Superior temporal gyrus (tissue), 1 donor: ENCODE measurements around the gene PLAAT2.
A peak's percentile ranks its signal among the peaks of the same experiment; 100 is the strongest.

Experiments
- DNase-seq: peaks from one replicate; pipeline ENCODE4 v3.0.0-alpha.2; 2016; ENCODE audit errors: extremely low spot score

The PLAAT2 gene

DNA sequence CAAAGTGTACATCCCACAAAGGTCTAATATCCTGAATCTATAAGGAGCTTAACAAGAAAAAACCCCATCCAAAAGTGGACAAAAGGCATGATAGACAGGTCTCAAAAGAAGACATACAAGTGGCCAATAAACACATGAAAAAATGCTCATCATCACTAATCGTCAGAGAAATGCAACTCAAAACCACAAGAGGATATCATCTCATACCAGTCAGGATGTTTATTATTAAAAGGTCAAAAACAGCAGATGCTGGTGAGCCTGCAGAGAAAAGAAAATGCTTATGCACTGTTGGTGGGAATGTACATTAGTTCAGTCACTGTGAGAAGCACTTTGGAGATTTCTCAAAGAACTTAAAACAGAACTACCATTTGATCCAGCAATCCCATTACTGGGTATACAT, 44.6 kb downstream of the PLAAT2 start:
- DNase-seq, result no peak

DNA sequence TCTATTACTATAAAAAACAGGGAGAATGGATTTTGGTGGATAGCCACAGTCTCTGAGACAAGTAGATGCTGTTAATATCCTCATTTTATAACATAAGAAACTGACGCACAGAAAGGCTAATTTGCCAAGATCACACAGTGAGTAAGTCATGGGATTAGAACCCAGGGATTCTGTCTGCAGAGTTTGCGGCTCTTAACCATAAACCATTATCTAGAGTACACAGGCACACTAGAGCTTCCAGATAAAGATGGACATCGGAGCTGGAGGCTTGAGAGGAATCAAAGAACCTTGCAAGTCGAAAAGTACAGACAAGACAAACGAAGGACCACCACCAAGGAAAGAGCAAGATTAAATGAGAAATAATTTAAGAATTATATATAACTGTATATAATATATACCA, 46.0 kb downstream of the PLAAT2 start:
- DNase-seq, result no peak

DNA sequence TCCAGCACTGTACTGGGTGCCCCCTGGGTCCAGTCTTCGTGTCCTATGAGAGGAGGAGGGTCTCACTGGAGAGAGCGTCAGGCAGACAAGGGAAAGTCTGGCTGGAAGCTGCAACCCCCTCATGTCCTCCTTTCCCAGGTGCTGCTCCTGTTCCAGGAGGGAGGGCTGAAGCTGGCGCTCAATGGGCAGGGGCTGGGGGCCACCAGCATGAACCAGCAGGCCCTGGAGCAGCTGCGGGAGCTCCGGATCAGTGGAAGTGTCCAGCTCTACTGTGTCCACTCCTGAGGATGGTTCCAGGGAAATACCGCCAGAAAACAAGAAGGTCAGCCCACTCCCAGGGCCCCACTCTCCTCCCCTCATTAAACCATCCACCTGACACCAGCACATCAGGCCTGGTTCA, 47.1 kb downstream of the PLAAT2 start:
- no peak for DNase-seq

DNA sequence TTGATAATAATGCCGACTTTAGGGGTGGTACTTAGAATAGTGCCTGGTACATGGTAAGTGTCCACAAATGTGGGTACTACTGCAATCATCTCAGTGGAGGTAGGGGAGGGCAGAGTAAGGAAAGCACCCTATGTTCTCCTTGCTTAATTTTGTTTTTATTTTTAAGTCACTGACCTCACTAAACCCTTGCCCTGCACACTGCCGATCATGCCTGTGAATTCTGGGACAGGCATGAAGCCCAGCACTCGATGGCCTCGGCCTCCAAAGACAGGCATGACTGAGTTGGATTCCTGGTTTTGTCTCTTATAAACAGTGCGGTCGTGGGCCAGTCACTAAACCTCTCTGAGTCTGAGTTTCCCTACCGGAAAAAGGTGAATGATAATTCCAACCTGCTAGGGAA, 50.4 kb downstream of the PLAAT2 start:
- DNase-seq, result no peak

DNA sequence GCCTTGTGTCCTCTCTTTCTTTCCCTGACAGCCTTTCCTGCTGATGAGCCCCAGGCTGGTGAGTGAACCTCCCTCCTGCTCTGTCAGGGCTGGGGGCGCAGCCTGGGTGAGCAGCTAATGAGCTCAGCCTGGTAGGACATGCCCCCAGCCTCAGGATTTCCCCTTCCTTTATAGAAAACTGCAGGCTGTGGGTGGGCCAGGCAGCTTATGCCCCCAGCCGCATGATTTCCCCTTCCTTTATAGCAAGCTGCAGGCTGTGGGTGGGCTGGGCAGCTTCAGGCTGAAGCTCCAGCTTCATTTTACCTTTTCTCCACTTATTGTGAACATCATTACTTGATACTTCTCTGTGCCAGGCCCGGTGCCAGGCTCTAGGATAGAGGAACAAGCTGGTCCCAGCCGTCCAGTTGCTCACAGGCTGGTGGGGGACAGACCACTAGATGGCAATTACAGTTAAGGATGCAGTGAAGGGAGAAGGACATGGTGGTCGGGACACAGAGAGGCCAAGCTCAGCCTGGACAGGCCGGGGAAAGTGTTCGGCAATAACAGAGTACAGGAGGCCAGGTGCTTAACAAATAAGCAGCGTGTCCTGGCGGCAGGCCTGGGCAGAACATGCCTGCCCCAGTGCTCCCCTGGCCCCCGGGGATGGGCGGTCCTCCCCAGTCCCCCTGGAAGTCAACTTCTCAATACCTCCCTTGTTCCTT, 52.0 kb downstream of the PLAAT2 start:
- DNase-seq, result peak; percentile 52

DNA sequence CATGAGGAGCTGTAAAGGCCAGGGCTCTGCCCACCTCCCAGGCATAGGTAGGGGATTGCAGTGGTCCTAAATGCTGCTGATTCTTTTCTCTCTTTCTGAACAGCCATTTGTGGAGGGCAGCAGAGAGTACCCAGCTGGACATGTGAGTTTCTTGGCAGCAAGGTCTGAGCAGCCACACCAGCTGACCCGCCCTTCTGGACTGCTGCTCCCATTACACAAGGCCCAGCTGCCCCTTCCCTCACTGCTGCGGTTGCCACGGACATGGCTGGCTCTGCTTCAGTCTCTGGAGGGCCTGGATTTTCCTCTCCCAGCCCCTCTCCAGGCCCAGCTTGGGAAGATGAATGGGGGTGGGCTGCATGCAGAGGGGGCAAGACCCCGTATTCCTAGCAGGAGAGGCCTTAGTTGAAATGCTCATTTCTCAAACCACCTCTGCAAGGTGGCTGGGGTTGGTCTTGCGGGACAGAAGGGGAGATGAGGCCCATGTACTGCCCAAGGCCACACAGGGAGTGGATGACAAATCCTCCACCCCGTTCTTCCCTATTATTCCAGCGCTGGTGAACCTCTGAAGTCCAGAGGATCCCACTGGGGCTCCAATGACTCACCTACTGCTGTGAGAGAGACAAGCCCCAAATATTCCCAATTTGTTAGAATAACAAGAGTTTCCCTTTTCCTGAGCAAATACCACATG, 52.7 kb downstream of the PLAAT2 start:
- DNase-seq, result peak; percentile 93

DNA sequence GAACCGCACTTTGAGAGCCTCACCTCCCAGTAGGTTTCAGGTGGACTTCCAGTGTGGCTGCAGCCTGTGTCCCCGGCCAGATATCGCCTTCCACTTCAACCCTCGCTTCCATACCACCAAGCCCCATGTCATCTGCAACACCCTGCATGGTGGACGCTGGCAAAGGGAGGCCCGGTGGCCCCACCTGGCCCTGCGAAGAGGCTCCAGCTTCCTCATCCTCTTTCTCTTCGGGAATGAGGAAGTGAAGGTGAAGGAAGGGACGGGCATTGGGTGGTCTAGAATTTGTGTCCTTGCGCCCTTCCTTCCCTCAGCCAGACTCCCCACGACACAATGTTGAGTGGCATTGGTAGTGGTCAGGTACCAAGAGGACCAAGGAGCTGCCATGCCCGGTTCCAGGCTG, 54.4 kb downstream of the PLAAT2 start:
- DNase-seq, result no peak

DNA sequence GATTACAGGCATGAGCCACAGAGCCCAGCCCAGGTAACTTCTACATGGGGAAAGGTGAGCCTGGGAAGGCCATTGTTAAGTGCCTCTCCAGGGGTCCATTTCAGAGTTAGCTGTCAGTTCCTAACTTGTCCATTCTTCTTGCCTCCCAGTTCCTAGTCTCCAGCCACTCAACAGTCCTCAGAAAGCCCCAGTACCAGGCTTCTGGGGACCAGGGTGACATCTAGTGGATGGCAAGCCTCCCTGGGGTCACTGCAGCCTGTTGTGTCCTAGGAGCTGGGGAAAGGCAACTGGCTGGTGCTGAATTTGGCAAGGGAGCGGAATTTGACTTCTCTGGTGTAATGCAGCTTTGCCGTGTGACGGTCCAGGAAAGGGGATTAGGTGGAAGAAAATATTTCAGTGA, 55.2 kb downstream of the PLAAT2 start:
- DNase-seq, result peak; percentile 88

DNA sequence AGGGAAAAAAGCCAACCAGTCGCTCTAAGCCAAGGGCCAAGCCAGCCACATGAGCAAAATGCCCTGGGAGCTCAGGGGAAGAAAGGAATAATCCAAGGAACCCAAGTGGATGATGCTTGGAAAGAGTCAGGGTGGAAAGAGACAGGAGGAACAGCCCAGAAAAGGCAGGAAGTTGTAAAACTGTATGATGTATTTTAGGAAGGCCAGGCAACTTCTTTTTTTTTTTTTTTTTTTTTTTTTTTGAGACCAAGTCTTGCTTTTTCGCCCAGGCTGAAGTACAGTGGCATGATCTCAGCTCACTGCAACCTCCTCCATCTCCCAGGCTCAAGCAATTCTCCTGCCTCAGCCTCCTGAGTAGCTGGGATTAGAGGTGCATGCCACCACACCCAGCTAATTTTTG, 55.7 kb downstream of the PLAAT2 start:
- DNase-seq, result no peak

DNA sequence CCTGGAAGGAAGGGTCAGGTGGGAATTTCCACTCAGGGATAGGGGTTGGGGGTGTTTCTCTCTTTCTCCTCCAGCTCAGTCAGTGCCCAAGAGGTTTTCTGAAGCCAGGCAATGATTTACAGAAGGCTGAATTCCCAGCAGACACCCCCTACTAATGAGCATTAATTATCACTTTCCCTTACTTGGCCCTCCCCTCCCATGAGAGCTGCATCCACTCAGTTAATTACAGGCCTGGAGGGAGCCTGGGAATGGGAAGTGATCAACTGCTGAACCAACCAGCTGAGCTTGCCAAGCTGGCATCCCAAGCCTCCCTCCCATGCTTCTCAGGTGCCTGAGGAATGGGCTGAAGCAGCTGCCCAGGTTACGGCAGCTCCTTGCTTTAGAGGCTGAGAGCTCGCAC, 56.3 kb downstream of the PLAAT2 start:
- no peak for DNase-seq

DNA sequence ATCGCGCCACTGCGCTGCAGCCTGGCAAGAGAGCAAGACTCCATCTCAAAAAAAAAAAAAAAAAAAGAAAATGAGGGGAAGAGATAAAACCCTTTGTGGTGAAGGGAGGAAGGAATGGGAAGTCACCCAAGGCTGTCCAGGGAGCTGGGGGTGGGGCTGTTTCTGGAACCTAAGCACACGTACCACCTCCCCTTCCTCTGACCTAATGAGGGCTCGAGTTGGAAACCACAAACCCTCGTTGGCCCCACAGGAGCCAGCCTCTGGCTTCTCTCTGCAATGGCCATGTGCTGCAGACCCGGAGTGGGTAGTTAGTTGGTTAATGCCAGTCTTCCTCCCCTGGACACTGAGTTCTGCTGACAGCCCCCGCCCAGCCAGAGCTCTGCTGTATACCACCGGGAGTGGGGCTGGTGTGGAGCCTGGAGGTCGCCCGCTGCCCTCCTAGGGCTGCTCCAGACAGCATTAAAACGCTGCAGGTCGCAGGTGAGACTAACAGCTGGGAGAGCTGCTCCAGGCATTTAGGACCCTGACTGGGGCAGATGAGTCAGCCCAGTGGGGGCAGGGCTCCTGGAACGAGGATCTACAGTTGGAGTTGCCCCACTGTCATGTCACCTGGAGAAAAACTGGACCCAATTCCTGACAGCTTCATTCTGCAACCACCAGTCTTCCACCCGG, 57.2 kb downstream of the PLAAT2 start, which contains the start of gene LGALS12:
Gene LGALS12 (plus strand): TSS at position 228 of the 672 bp plus-strand sequence. CDS start 375 bp downstream, at position 603.
- DNase-seq, result no peak

DNA sequence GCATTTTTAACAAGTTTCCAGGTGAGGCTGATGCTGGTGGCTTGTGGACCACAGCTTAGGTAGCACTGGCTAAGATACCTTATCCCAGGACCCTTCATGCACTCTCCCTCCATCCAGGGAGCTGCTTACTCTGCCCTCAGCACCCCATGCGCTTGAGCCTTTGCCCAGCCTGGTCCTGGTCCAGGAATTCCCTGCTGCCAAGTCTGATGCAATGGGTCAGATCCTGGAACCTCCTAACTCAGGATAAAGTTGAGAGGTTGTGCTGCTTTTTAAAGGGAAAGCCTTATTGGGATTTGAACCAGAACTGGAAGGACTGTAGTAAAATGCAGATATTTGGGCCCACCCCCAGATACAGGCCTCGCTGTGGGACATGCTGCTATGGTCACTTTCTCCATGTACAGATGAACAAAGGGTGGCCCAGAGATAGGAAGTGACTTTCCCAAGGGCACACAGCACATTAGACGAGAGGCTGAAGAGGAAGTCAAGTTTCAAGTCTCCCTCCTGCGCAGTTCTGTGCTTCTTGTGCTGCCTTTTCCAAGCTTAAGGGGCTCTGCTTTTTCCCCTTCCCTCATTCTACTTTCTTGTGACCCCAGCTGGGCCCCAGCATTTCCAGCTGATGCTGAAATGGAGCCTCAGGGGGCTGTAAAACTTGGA, 58.1 kb downstream of the PLAAT2 start:
- peak; percentile 31 for DNase-seq

DNA sequence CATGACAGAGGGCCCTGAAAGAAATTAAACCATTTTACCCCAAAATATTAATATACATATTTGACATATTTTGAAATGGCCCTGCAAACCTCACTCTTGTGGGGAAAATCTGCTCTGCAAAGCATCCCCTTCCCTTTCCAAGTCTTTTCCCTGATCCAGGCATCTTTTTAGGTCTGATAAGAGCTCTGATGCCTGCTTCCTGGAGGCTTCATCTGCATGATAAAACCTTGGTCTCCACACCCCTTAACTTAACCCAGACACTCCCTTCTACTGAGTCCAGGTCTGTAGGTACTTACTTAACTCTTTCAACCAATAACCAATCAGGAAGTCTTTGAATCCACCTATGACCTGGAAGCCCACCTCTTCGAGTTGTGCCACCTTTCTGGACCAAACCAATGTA, 59.1 kb downstream of the PLAAT2 start:
- no peak for DNase-seq

DNA sequence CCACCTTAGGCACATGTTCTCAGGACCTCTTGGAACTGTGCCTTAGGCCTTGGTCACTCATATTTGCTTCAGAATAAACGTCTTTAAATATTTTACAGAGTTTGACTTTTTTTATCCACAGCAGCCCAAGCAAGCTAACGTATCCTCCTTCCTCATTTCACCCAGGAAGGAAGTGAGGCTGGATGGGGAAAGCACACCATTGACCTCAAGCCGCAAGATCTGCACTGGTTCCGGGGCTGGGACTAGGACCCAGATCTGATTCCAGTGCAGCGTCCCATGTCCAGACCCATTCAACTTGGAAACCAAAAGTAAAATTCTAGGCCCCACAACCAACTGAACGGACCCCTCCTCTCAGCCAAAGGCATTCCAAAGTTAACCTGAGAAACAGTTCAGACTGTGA, 59.7 kb downstream of the PLAAT2 start:
- DNase-seq, result no peak
